ENCODE data around the gene TP53I11.

TP53I11 gene

GRCh38 chr11:44943696-44944095 is 7.0 kb downstream of the TP53I11 start:
- TF ChIP-seq, protein P1, sequence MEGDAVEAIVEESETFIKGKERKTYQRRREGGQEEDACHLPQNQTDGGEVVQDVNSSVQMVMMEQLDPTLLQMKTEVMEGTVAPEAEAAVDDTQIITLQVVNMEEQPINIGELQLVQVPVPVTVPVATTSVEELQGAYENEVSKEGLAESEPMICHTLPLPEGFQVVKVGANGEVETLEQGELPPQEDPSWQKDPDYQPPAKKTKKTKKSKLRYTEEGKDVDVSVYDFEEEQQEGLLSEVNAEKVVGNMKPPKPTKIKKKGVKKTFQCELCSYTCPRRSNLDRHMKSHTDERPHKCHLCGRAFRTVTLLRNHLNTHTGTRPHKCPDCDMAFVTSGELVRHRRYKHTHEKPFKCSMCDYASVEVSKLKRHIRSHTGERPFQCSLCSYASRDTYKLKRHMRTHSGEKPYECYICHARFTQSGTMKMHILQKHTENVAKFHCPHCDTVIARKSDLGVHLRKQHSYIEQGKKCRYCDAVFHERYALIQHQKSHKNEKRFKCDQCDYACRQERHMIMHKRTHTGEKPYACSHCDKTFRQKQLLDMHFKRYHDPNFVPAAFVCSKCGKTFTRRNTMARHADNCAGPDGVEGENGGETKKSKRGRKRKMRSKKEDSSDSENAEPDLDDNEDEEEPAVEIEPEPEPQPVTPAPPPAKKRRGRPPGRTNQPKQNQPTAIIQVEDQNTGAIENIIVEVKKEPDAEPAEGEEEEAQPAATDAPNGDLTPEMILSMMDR (conservative IDR thresholded peaks at IDR 0.05; ENCODE audit: low read depth) = no peak
- DNase-seq (ENCODE audit: low spot score) = no peak
- ChIA-PET CTCF (no interaction called here), POLR2A (ENCODE audit: low non-redundant PET) (no interaction called here)
- H3K27ac ChIP-seq = peak overlapping the region; percentile 70

DNA sequence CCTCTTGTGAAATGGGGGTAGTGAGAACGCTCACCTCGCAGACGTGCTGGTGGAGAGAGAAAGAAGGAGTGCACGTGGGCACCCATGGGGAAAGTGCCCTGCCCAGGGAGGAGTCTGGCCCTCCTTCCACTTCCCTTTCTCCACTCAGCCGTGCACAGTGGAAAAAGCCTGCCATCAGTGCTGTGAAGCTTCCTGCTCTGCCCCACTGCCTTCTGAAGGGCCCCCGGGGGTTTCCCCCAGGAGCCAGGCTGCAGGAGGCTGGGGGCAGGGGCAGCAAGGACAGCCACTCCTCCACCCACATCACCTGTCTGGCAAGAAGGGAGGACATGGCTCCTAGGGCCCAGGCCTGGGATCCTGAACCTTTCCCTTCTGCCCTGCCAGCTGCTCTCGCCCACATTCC is 7.6 kb downstream of the TP53I11 start:
- DNase-seq (ENCODE audit: low spot score) = no peak
- TF ChIP-seq, protein P1 (conservative IDR thresholded peaks at IDR 0.05; ENCODE audit: low read depth) = no peak
- ChIA-PET POLR2A (ENCODE audit: low non-redundant PET) (no interaction called here), CTCF (no interaction called here)
- H3K27ac ChIP-seq = peak overlapping the region; percentile 70

DNA sequence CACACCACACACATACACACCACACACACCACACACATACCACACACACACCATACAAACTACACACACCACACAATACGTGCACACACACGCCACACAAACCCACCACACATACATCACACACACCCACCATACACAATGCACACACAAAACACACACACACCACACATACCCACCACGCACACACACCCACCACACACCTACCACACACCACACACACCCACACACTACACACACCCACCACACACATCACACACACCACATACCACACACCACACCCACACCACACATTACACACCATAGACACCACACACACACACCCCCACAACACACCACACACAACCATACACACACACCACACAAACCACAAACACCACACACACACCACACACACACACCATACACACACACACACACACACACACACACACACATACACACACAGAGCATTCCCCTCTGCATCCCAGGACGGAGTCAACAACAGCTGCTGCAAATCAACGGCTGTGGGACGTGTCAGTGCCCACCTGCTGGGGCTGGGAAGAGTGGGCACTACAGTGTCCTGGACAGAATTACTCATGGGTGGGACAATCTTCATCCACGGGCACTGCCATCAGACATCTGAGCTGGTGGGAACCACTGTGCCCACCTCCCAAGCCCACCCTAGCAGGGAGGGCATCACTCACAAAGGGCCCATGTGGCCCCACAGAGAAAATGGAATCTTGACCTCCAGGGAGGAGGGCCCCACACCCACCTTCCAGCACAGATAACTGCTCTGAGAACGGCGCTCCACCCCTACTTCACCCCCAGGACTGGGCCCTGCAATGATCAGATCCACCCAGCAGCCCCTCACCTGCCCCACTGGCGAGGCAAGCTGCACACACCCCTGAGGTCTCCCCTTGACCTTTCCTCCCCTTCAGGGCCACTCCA is 8.4 kb downstream of the TP53I11 start:
- no peak for DNase-seq (ENCODE audit: low spot score)
- ChIA-PET POLR2A (ENCODE audit: low non-redundant PET) (no interaction called here), CTCF (interaction anchor here (0.9 to 1.8 kb wide), 3 partner anchors 15 to 168 kb away, joined by 3 to 13 read pairs (median 5); no protein-coding TSS in a partner anchor)
- H3K27ac ChIP-seq = peak overlapping the region; percentile 70
- TF ChIP-seq, protein P1 (conservative IDR thresholded peaks at IDR 0.05; ENCODE audit: low read depth) = no peak

DNA sequence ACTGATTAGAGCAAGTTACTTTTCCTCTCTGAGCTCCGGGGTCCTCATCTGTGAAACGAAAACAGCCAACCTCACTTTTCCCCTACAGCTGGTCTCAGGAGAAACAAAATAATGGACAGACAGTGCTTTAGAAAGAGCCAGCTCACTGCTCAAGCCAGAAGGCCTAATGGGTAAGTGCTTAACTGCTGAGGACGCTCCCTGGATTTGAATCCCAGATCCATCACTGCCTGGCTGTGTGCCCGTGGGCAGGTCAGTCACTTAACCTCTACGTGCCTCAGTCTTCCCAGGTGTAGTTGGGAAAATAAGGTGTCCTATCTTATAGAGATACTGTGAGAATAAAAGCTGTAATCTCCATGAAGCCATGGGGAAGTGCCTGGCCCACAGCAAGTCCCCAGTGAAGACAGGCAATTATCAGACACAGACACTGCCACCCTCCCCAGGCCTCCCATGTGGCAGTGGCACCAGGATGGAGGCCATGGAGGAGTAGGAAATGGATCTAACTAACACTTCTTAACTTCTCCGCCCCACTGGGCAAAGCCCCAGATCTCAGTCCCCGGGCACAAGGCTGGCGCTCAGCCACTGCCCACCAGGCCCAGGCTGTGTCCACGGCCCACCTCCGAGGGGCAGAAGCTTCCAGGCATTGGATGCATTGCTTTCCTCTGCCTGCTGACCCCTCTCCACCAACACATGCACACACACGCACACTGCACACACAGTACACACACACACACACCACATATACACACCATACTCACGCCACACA is 9.2 kb downstream of the TP53I11 start:
- POLR2A ChIA-PET (ENCODE audit: low non-redundant PET) = no interaction called here
- TF ChIP-seq, protein P1 (conservative IDR thresholded peaks at IDR 0.05; ENCODE audit: low read depth) = no peak
- DNase-seq (ENCODE audit: low spot score) = no peak
- CTCF ChIA-PET = interaction anchor here (0.9 to 1.8 kb wide), 3 partner anchors 14 to 169 kb away, joined by 3 to 13 read pairs (median 5); no protein-coding TSS in a partner anchor
- peak overlapping the region; percentile 70 for H3K27ac ChIP-seq

- ChIA-PET CTCF (interaction anchor here (0.9 to 1.8 kb wide), 4 partner anchors 13 to 170 kb away, joined by 3 to 13 read pairs (median 4); no protein-coding TSS in a partner anchor), POLR2A (ENCODE audit: low non-redundant PET) (no interaction called here)
- H3K27ac ChIP-seq = peak overlapping the region; percentile 70
- no peak for DNase-seq (ENCODE audit: low spot score)
- TF ChIP-seq, protein P1 (conservative IDR thresholded peaks at IDR 0.05; ENCODE audit: low read depth) = no peak
Observed at GRCh38 chr11:44940835-44941234, 9.8 kb downstream of the TP53I11 start.

- H3K27ac ChIP-seq = peak overlapping the region; percentile 70
- POLR2A ChIA-PET (ENCODE audit: low non-redundant PET) = no interaction called here
- DNase-seq (ENCODE audit: low spot score) = no peak
- TF ChIP-seq, protein P1 (conservative IDR thresholded peaks at IDR 0.05; ENCODE audit: low read depth) = no peak
- CTCF ChIA-PET = interaction anchor here (1.0 to 1.8 kb wide), 3 partner anchors 13 to 170 kb away, joined by 4 to 13 read pairs (median 5); no protein-coding TSS in a partner anchor
Observed at GRCh38 chr11:44940404-44940803, 10.3 kb downstream of the TP53I11 start.
